ENCODE data around the gene GPR146.
A peak's percentile ranks its signal among the peaks of the same experiment; 100 is the strongest.
"Not testable (repeated sequence)": the region's sequence is repeated elsewhere in the genome, so short reads cannot be mapped to it uniquely, and the experiment has no call there.

The GPR146 gene

DNA sequence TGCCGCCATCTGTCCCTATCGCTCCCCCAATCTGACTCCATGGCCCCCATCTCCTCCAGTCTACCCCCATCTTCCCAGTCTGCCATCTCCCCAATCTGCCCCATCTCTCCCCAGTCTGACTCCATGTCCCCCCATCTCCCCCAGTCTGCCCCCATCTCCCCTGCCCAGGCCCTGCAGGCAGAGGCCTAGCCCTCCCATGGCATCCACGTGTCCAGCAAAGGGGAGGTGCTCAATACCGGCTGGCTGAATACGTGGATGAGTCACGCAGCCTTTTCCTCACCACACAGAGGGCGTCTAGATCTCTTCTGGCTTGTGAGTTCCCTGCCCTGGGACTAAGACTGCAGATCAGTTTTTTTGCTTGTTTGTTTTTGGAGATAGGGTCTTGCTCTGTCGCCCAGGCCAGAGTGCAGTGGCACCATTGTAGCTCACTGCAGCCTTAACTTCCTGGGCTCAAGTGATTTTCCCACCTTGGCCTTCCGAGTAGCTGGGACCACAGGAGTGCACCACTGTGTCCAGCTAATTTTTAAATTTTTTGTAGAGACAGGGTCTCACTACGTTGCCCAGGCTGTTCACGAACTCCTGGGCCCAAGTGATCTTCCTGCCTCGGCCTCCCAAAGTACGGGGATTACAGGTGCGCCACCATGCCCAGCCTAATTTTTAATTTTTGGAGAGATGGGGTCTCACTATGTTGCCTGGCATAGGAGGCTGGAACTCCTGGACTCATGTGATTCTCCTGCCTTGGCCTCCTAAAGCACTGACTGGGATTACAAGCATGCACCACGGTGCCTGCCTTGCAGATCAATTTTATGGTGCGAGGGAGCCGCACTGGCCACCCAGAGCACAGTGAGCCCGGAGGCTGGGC, 15.3 kb upstream of the GPR146 start:
- Histone ChIP-seq H3K27me3 (ENCODE audit: control insufficient read depth in 1 of 2, insufficient read depth in 2 of 2, low read length in 2 of 2) (no peaks in the 10 kb centered on the region), H3K9me3 (ENCODE audit: low read length) (no peaks in the 10 kb centered on the region), H3K36me3 (ENCODE audit: insufficient read depth, low read length) (no peaks in the 10 kb centered on the region), H3K4me3 (ENCODE audit: low read depth in 1 of 2, low read length in 2 of 2) (peak overlapping the region; percentile 60 to 70), H3K4me1 (ENCODE audit: insufficient read depth, low read length) (peaks cover 17% of the 10 kb centered on the region), H3K9ac (ENCODE audit: low read length) (peak overlapping the region; percentile 4), H3K27ac (ENCODE audit: low read depth, low read length) (peak overlapping the region; percentile 86)

DNA sequence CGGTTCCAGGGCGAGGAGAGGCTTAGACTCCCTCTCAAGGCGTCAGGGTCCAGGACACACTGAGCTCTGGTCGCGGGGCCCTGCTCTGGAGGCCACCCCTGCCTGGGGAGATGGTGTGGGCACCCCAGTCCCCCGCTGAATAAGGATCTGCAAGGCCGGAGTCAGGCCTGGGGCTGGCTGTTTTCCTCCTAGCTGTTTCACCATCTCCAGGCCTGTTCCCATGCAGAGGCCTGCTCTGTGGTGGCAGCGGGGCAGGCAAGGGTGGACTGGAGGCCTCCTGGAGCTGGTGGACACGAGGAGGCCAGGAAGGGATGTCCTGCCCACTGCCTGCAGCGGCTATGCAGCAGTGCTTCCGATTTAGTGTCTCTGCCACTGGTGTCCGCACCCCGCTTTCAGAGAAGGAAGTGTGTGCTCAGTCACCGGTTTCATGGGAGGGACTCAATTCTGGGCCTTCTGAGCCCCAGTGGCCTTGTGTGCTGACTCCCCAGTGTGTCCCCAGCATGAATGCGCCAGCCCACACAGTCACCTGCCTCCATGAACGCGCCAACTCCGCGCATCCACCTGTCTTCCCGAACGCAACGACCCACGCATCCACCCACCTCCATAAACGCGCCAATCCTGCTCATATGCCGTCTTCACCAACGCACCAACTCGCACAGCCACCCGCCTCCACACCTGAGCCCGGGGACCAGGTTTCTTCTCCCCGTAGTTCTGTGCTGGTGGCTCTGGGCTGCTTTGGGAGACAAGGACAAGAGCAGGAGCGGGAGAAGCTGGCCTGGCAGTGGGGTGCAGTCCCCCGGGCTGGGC, 14.5 kb upstream of the GPR146 start:
- H3K27me3 ChIP-seq (ENCODE audit: control insufficient read depth in 1 of 2, insufficient read depth in 2 of 2, low read length in 2 of 2) = no peaks in the 10 kb centered on the region
- H3K4me3 ChIP-seq (ENCODE audit: low read depth in 1 of 2, low read length in 2 of 2) = no peak overlapping the region
- H3K4me1 ChIP-seq (ENCODE audit: insufficient read depth, low read length) = peaks cover 17% of the 10 kb centered on the region
- no peaks in the 10 kb centered on the region for H3K36me3 ChIP-seq (ENCODE audit: insufficient read depth, low read length)
- H3K9ac ChIP-seq (ENCODE audit: low read length) = peak overlapping the region; percentile 4
- no peaks in the 10 kb centered on the region for H3K9me3 ChIP-seq (ENCODE audit: low read length)
- peak overlapping the region; percentile 86 for H3K27ac ChIP-seq (ENCODE audit: low read depth, low read length)

DNA sequence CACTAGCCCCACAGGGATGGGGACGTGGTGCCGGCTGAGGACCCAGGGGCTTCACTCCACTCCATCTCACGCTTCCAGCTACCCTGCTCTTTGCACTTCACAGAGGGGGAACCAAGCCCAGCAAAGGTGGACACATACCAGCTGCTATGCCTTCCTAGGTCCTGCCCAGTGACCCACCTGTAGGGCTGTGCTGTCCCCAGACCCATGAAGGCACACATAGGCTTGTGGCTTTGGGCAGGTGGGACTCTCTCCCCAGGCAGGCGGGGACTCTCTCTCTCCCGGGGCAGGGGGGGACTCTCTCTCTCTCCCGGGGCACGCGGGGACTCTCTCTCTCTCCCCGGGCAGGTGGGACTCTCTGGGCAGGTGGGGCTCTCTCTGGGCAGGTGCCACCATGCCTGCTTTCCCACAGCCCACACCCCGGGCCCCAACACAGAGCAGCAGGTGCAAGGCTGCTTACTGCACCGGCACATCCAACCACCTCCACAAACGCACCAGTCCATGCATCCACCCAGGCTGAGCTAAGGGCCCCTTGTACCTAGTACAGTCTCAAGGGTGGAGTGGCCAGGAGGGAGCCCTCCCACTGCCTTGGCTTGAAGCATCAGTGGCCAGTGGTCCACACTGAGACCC, 13.8 kb upstream of the GPR146 start:
- no peaks in the 10 kb centered on the region for H3K9me3 ChIP-seq (ENCODE audit: low read length)
- H3K36me3 ChIP-seq (ENCODE audit: insufficient read depth, low read length) = no peaks in the 10 kb centered on the region
- H3K9ac ChIP-seq (ENCODE audit: low read length) = no peak overlapping the region
- no peak overlapping the region for H3K4me3 ChIP-seq (ENCODE audit: low read depth in 1 of 2, low read length in 2 of 2)
- H3K4me1 ChIP-seq (ENCODE audit: insufficient read depth, low read length) = peaks cover 17% of the 10 kb centered on the region
- H3K27me3 ChIP-seq (ENCODE audit: control insufficient read depth in 1 of 2, insufficient read depth in 2 of 2, low read length in 2 of 2) = no peaks in the 10 kb centered on the region
- no peak overlapping the region for H3K27ac ChIP-seq (ENCODE audit: low read depth, low read length)

DNA sequence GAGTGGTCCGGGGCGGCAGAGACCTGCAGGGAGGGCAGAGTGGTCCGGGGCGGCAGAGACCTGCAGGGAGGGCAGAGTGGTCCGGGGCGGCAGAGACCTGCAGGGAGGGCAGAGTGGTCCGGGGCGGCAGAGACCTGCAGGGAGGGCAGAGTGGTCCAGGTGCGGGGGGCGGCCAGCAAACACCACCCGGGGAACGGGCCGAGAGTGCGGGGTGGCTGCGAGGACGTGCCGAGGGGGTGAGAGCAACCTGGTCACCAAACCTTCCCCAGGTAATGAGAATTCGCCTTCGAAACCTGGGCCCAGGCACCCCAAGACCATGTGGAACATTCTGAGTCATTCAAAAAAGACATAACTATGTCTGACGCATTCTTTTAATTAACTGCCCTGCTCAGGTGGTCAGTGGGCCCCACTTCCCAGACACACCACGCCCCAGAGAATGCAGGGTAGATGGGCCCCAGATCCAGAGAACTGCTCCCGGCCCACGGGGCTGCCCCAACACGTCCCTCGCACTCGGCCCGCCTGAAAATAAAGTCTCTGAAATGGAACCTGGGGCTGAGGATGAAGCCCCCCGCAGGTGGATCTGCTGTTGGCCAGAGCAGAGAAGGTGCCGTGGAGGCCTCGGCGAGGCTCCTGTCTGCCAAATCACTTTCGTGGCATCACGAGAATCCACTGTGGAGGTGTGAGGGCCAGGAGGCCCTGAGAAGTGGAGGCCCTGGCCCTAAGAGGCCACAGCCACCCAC, 12.5 kb upstream of the GPR146 start:
- no peaks in the 10 kb centered on the region for H3K9me3 ChIP-seq (ENCODE audit: low read length)
- H3K27me3 ChIP-seq (ENCODE audit: control insufficient read depth in 1 of 2, insufficient read depth in 2 of 2, low read length in 2 of 2) = no peaks in the 10 kb centered on the region
- no peak overlapping the region for H3K9ac ChIP-seq (ENCODE audit: low read length)
- peaks cover 13% of the 10 kb centered on the region for H3K4me1 ChIP-seq (ENCODE audit: insufficient read depth, low read length)
- no peak overlapping the region for H3K4me3 ChIP-seq (ENCODE audit: low read depth in 1 of 2, low read length in 2 of 2)
- H3K36me3 ChIP-seq (ENCODE audit: insufficient read depth, low read length) = no peaks in the 10 kb centered on the region
- no peak overlapping the region for H3K27ac ChIP-seq (ENCODE audit: low read depth, low read length)

DNA sequence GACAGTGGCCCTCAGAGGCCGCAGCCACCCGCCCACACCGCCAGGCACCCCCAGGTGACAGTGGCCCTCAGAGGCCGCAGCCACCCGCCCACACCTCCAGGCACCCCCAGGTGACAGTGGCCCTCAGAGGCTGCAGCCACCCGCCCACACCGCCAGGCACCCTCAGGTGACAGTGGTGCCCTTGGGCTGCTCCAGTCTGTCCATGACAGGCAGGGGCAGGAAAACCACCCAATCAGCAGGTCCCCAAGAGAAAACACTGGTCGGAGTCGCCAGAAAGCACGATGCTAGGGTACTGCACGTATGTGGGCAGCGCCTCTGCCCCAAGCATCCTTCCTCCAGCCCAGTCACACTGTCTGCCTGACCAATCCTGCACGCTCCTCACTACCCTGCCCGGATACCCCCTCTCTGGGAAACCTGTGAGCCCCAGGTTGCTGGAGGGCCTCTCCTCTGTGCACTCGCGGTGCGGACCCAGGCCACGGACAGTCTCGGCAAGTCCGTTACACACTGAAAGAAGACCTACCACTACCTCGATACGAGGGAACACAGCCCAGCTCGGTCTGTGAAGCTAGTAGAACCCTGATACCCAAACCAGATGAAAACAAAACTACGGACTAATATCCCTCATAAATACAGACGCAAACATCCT, 11.7 kb upstream of the GPR146 start:
- Histone ChIP-seq H3K4me3 (ENCODE audit: low read depth in 1 of 2, low read length in 2 of 2) (no peak overlapping the region), H3K36me3 (ENCODE audit: insufficient read depth, low read length) (no peaks in the 10 kb centered on the region), H3K27ac (ENCODE audit: low read depth, low read length) (no peak overlapping the region), H3K9ac (ENCODE audit: low read length) (no peak overlapping the region), H3K27me3 (ENCODE audit: control insufficient read depth in 1 of 2, insufficient read depth in 2 of 2, low read length in 2 of 2) (no peaks in the 10 kb centered on the region), H3K4me1 (ENCODE audit: insufficient read depth, low read length) (peaks cover 10% of the 10 kb centered on the region), H3K9me3 (ENCODE audit: low read length) (no peaks in the 10 kb centered on the region)

DNA sequence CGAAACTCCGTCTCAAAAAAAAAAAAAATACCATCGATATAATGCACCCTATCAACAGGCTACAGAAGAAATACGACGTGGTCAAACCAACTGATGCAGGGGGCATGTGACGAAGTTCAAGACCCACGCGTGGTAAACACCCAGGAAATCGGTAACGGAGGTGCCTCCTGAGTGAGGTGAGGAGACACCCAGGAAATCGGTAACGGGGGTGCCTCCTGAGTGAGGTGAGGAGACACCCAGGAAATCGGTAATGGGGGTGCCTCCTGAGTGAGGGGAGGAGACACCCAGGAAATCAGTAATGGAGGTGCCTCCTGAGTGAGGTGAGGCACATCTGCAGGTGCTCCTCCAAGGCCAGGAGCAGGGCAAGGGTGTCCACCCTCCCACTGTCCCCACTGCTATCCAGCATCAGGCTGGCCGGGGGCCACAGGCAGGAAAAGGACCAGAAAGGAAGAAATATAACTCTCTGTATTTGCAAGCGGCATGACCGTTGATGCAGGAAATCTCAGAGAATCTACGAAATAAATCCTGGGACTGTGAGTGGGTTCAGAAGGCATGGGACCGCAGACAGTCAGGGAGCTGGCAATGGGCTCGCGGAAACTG, 10.7 kb upstream of the GPR146 start:
- Histone ChIP-seq H3K9me3 (ENCODE audit: low read length) (no peaks in the 10 kb centered on the region), H3K36me3 (ENCODE audit: insufficient read depth, low read length) (no peaks in the 10 kb centered on the region), H3K4me1 (ENCODE audit: insufficient read depth, low read length) (peaks cover 8% of the 10 kb centered on the region), H3K27me3 (ENCODE audit: control insufficient read depth in 1 of 2, insufficient read depth in 2 of 2, low read length in 2 of 2) (no peaks in the 10 kb centered on the region), H3K9ac (ENCODE audit: low read length) (no peak overlapping the region), H3K4me3 (ENCODE audit: low read depth in 1 of 2, low read length in 2 of 2) (no peak overlapping the region), H3K27ac (ENCODE audit: low read depth, low read length) (no peak overlapping the region)

DNA sequence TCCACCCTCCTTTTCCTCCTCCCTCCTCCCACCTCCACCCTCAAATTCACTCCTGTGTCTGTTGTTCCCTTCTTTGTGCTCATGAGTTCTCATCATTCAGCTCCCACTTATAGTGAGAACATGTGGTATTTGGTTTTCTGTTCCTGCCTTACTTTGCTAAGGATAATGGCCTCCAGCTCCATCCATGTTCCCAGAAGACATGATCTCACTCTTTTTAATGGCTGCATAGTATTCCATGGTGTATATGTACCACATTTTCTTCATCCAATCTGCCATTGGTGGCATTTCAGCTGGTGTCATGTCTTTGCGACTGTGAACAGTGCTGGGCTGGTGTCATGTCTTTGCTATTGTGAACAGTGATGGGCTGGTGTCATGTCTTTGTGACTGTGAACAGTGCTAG, 9.6 kb upstream of the GPR146 start:
- not testable (repeated sequence) for H3K4me3 ChIP-seq (ENCODE audit: low read depth in 1 of 2, low read length in 2 of 2); H3K27me3 ChIP-seq (ENCODE audit: control insufficient read depth in 1 of 2, insufficient read depth in 2 of 2, low read length in 2 of 2); H3K9ac ChIP-seq (ENCODE audit: low read length); H3K4me1 ChIP-seq (ENCODE audit: insufficient read depth, low read length); H3K27ac ChIP-seq (ENCODE audit: low read depth, low read length); H3K9me3 ChIP-seq (ENCODE audit: low read length); H3K36me3 ChIP-seq (ENCODE audit: insufficient read depth, low read length)

DNA sequence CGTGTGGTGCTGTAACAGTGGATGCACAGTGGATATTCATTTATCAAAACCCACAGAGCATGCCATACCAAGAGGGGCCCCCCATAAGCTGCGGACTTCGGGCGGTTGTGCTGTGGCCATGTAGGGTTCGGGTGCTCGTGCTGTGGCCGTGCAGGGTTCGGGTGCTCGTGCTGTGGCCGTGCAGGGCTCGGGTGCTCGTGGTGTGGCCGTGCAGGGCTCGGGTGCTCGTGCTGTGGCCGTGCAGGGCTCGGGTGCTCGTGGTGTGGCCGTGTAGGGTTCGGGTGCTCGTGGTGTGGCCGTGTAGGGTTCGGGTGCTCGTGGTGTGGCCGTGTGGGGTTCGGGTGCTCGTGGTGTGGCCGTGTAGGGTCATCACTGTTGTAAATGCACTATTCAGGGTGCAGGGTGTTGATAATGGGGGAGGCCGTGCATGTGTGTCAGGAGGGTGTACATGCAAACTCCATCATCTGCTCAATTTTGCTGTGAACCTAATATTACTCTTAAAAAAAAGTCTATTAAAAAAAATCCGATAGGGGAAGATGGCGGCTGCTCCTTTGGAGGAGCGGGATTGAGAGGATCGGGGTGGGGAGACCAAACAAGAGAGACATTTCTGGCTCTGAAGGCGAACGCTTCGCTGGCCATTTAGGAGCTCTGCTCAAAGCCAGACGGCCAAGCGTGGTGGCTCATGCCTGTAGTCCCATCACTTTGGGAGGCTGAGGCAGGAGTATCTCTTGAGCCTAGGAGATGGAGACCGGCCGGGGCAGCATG, 8.0 kb upstream of the GPR146 start:
- not testable (repeated sequence) for H3K27ac ChIP-seq (ENCODE audit: low read depth, low read length); H3K9me3 ChIP-seq (ENCODE audit: low read length); H3K4me3 ChIP-seq (ENCODE audit: low read depth in 1 of 2, low read length in 2 of 2); H3K9ac ChIP-seq (ENCODE audit: low read length); H3K4me1 ChIP-seq (ENCODE audit: insufficient read depth, low read length); H3K27me3 ChIP-seq (ENCODE audit: control insufficient read depth in 1 of 2, insufficient read depth in 2 of 2, low read length in 2 of 2); H3K36me3 ChIP-seq (ENCODE audit: insufficient read depth, low read length)

DNA sequence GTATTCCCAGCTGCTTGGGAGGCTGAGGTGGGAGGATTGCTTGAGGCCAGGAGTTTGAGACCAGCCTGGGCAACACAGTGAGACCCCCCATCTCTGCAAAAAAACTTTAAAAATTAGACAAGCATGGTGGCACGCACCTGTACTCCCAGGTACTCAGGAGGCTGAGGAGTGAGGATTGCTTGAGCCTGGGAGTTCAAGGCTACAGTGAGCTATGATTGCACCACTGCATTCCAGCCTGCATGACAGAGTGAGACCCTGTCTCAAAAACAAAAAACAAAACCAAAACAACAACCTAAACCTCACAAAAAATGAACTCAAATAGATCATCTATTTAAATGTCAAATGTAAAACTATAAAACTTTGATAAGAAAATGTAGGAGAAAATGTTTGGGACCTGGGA, 4.1 kb upstream of the GPR146 start:
- H3K4me1 ChIP-seq (ENCODE audit: insufficient read depth, low read length) = peaks cover 21% of the 10 kb centered on the region
- H3K4me3 ChIP-seq (ENCODE audit: low read depth in 1 of 2, low read length in 2 of 2); H3K27ac ChIP-seq (ENCODE audit: low read depth, low read length); H3K27me3 ChIP-seq (ENCODE audit: control insufficient read depth in 1 of 2, insufficient read depth in 2 of 2, low read length in 2 of 2); H3K9me3 ChIP-seq (ENCODE audit: low read length); H3K9ac ChIP-seq (ENCODE audit: low read length); H3K36me3 ChIP-seq (ENCODE audit: insufficient read depth, low read length): not testable (repeated sequence)

DNA sequence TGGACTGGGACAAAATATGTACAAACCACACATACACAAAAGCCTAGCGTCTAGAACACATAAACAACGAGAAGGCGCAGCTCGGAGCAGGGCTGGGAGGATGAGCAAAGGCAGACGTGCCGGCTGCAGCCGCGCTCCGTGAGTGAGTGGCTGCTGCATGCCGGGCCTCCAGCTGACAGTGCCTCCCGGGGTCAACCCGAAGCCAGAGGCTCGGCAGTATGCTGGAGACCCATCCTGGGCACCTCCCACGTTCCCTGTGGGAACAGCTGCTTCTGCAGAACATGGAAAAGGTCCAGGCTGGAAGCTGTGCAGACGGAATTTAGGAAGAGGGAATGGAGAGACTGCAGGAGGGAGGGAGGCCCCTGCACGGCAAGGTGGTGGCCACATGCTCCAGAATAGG, 3.6 kb upstream of the GPR146 start:
- Histone ChIP-seq H3K36me3 (ENCODE audit: insufficient read depth, low read length) (no peaks in the 10 kb centered on the region), H3K4me3 (ENCODE audit: low read depth in 1 of 2, low read length in 2 of 2) (peak overlapping the region; percentile 8 to 47), H3K27ac (ENCODE audit: low read depth, low read length) (peak overlapping the region; percentile 14), H3K27me3 (ENCODE audit: control insufficient read depth in 1 of 2, insufficient read depth in 2 of 2, low read length in 2 of 2) (no peaks in the 10 kb centered on the region), H3K9me3 (ENCODE audit: low read length) (no peaks in the 10 kb centered on the region), H3K9ac (ENCODE audit: low read length) (no peak overlapping the region), H3K4me1 (ENCODE audit: insufficient read depth, low read length) (peaks cover 24% of the 10 kb centered on the region)
